Measurements from ENCODE around the gene PLEKHA8.

DNA sequence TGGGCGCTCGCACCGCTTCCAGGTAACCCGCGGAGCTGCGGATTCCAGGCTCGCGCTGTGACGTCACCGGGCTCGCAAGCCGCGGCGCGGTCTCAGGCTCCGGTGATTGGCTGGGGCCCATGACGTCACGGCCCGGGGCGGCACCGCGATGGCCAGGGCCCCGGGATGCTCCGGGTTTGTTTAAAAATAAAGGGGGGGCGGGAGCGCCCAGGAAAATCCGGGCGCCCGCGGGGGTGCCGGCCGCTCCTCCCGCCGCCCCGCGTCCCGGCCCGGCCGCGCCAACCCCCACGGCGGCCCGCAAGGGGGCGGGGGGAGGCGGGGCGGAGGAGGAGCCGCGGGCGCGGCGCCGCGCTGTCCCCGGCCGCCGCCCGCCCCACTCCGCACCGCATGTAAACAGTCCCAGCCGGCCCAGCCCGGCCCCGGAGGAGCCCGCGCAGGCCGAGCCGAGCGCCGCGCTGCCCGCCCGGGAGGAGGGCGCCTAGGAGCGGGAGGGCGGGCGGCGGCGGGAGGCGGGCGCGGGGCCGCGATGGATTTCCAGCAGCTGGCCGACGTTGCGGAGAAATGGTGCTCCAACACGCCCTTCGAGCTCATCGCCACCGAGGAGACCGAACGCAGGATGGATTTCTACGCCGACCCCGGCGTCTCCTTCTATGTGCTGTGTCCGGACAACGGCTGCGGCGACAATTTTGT lies 106.5 kb downstream of the PLEKHA8 start, which contains the start of gene MTURN:
- TF ChIP-seq, protein P1, sequence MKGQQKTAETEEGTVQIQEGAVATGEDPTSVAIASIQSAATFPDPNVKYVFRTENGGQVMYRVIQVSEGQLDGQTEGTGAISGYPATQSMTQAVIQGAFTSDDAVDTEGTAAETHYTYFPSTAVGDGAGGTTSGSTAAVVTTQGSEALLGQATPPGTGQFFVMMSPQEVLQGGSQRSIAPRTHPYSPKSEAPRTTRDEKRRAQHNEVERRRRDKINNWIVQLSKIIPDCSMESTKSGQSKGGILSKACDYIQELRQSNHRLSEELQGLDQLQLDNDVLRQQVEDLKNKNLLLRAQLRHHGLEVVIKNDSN (CRISPR knock-in tag; IDR thresholded peaks at IDR 0.05): no peak
- TF ChIP-seq, protein P2, sequence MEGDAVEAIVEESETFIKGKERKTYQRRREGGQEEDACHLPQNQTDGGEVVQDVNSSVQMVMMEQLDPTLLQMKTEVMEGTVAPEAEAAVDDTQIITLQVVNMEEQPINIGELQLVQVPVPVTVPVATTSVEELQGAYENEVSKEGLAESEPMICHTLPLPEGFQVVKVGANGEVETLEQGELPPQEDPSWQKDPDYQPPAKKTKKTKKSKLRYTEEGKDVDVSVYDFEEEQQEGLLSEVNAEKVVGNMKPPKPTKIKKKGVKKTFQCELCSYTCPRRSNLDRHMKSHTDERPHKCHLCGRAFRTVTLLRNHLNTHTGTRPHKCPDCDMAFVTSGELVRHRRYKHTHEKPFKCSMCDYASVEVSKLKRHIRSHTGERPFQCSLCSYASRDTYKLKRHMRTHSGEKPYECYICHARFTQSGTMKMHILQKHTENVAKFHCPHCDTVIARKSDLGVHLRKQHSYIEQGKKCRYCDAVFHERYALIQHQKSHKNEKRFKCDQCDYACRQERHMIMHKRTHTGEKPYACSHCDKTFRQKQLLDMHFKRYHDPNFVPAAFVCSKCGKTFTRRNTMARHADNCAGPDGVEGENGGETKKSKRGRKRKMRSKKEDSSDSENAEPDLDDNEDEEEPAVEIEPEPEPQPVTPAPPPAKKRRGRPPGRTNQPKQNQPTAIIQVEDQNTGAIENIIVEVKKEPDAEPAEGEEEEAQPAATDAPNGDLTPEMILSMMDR (IDR thresholded peaks at IDR 0.05): no peak
- TF ChIP-seq, protein P3, sequence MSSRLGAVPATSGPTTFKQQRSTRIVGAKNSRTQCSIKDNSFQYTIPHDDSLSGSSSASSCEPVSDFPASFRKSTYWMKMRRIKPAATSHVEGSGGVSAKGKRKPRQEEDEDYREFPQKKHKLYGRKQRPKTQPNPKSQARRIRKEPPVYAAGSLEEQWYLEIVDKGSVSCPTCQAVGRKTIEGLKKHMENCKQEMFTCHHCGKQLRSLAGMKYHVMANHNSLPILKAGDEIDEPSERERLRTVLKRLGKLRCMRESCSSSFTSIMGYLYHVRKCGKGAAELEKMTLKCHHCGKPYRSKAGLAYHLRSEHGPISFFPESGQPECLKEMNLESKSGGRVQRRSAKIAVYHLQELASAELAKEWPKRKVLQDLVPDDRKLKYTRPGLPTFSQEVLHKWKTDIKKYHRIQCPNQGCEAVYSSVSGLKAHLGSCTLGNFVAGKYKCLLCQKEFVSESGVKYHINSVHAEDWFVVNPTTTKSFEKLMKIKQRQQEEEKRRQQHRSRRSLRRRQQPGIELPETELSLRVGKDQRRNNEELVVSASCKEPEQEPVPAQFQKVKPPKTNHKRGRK (CRISPR knock-in tag; IDR thresholded peaks at IDR 0.05; ENCODE audit: borderline replicate concordance): no peak
- TF ChIP-seq, protein P4, sequence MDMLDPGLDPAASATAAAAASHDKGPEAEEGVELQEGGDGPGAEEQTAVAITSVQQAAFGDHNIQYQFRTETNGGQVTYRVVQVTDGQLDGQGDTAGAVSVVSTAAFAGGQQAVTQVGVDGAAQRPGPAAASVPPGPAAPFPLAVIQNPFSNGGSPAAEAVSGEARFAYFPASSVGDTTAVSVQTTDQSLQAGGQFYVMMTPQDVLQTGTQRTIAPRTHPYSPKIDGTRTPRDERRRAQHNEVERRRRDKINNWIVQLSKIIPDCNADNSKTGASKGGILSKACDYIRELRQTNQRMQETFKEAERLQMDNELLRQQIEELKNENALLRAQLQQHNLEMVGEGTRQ (CRISPR knock-in tag; IDR thresholded peaks at IDR 0.05): no peak
- TF ChIP-seq, protein P5, sequence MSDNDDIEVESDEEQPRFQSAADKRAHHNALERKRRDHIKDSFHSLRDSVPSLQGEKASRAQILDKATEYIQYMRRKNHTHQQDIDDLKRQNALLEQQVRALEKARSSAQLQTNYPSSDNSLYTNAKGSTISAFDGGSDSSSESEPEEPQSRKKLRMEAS (CRISPR knock-in tag; IDR thresholded peaks at IDR 0.05): no peak
- no peak for TF ChIP-seq ESRRA (CRISPR knock-in tag; IDR thresholded peaks at IDR 0.05; ENCODE audit: borderline replicate concordance)
- TF ChIP-seq, protein P6, sequence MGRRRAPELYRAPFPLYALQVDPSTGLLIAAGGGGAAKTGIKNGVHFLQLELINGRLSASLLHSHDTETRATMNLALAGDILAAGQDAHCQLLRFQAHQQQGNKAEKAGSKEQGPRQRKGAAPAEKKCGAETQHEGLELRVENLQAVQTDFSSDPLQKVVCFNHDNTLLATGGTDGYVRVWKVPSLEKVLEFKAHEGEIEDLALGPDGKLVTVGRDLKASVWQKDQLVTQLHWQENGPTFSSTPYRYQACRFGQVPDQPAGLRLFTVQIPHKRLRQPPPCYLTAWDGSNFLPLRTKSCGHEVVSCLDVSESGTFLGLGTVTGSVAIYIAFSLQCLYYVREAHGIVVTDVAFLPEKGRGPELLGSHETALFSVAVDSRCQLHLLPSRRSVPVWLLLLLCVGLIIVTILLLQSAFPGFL (CRISPR knock-in tag; IDR thresholded peaks at IDR 0.05; ENCODE audit: borderline replicate concordance): no peak
- no peak for TF ChIP-seq ATF1 (CRISPR knock-in tag; IDR thresholded peaks at IDR 0.05)
- TF ChIP-seq, protein P7, sequence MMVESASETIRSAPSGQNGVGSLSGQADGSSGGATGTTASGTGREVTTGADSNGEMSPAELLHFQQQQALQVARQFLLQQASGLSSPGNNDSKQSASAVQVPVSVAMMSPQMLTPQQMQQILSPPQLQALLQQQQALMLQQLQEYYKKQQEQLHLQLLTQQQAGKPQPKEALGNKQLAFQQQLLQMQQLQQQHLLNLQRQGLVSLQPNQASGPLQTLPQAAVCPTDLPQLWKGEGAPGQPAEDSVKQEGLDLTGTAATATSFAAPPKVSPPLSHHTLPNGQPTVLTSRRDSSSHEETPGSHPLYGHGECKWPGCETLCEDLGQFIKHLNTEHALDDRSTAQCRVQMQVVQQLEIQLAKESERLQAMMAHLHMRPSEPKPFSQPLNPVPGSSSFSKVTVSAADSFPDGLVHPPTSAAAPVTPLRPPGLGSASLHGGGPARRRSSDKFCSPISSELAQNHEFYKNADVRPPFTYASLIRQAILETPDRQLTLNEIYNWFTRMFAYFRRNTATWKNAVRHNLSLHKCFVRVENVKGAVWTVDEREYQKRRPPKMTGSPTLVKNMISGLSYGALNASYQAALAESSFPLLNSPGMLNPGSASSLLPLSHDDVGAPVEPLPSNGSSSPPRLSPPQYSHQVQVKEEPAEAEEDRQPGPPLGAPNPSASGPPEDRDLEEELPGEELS (CRISPR knock-in tag; IDR thresholded peaks at IDR 0.05): no peak
- TF ChIP-seq, protein P8, sequence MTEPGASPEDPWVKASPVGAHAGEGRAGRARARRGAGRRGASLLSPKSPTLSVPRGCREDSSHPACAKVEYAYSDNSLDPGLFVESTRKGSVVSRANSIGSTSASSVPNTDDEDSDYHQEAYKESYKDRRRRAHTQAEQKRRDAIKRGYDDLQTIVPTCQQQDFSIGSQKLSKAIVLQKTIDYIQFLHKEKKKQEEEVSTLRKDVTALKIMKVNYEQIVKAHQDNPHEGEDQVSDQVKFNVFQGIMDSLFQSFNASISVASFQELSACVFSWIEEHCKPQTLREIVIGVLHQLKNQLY (CRISPR knock-in tag; IDR thresholded peaks at IDR 0.05): no peak
- TF ChIP-seq, protein P9, sequence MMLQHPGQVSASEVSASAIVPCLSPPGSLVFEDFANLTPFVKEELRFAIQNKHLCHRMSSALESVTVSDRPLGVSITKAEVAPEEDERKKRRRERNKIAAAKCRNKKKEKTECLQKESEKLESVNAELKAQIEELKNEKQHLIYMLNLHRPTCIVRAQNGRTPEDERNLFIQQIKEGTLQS (CRISPR knock-in tag; conservative IDR thresholded peaks at IDR 0.05): no peak
